HUES48 (cell line): ENCODE measurements around the gene RUFY2.
"Not testable (repeated sequence)": the region's sequence is repeated elsewhere in the genome, so short reads cannot be mapped to it uniquely, and the experiment has no call there.

ENCODE experiments used
- H3K27ac ChIP-seq: one replicate; pipeline ENCODE4 v1.7.0; 2013; ENCODE audit warnings: low read depth, low read length, inconsistent platforms
- H3K27me3 ChIP-seq: 2 replicates; pipeline ENCODE4 v1.6.1; 2013; ENCODE audit warnings: mild to moderate bottlenecking, low read length; ENCODE audit not compliant: control insufficient read depth, insufficient read depth
- H3K36me3 ChIP-seq: 2 replicates; pipeline ENCODE4 v1.6.1; 2013; ENCODE audit warnings: low read length; ENCODE audit not compliant: control insufficient read depth, insufficient read depth
- H3K4me1 ChIP-seq: 2 replicates; pipeline ENCODE4 v1.6.1; 2013; ENCODE audit warnings: mild to moderate bottlenecking, low read length; ENCODE audit not compliant: control insufficient read depth, insufficient read depth
- H3K4me3 ChIP-seq: 2 replicates; pipeline ENCODE4 v1.5.1; 2013; ENCODE audit warnings: mild to moderate bottlenecking, low read depth, low read length
- H3K9ac ChIP-seq: 2 replicates; pipeline ENCODE4 v1.6.1; 2013; ENCODE audit warnings: mild to moderate bottlenecking, low read depth, low read length, moderate library complexity
- H3K9me3 ChIP-seq: 2 replicates; pipeline ENCODE4 v1.6.1; 2013; ENCODE audit warnings: low read length; ENCODE audit not compliant: control insufficient read depth, insufficient read depth

The RUFY2 gene

DNA sequence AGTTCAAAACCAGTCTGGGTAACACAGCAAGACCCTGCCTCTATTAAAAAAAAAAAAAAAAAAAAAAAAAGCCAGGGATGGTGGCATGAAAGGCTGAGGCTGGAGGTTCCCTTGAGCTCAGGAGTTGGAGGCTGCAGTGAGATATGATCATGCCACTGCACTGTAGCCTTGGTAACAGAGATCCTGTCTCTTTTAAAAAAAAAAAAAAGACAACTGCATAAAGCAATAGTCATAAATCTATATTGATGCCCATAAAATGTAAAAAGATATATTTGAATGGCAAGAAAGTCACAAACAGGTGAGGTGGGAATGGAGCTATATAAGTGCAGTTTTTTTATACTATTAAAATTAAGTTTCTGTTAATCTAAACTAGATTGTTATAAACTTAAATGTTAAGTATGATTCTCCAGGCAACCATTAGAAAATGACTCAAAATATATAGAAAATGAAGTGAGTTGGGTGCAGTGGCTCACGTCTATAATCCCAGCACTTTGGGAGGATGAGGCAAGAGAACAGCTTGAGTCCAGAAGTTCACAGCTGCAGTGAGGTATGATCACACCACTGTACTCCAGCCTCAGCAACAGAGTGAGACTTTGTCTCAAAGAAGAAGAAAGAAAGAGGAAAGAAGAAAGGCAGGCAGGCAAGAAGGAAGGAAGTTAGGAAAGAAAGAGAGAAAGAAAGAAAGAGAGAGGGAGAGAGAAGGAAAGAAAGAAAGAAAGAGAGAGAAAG is 88.6 kb downstream of the RUFY2 start:
- H3K9me3 ChIP-seq = peaks cover 11% of the 10 kb centered on the region
- no peak overlapping the region for H3K27ac ChIP-seq

GRCh38 chr10:68315582-68315981 is 91.5 kb downstream of the RUFY2 start:
- no peaks in the 10 kb centered on the region for H3K36me3 ChIP-seq
- H3K27ac ChIP-seq = no peak overlapping the region
- H3K4me3 ChIP-seq = no peak overlapping the region
- no peaks in the 10 kb centered on the region for H3K27me3 ChIP-seq
- H3K4me1 ChIP-seq = no peaks in the 10 kb centered on the region
- peaks cover 11% of the 10 kb centered on the region for H3K9me3 ChIP-seq
- H3K9ac ChIP-seq = no peak overlapping the region

More for the DNA sequence above, 88.6 kb downstream of the RUFY2 start:
- Histone ChIP-seq H3K27me3 (no peaks in the 10 kb centered on the region), H3K4me1 (no peaks in the 10 kb centered on the region), H3K9ac (no peak overlapping the region), H3K36me3 (no peaks in the 10 kb centered on the region), H3K4me3 (no peak overlapping the region)

- not testable (repeated sequence) for H3K4me3 ChIP-seq, H3K9ac ChIP-seq, H3K27ac ChIP-seq, H3K4me1 ChIP-seq, H3K27me3 ChIP-seq, H3K36me3 ChIP-seq
- peaks cover 11% of the 10 kb centered on the region for H3K9me3 ChIP-seq
Observed at GRCh38 chr10:68314930-68315329, 92.1 kb downstream of the RUFY2 start.

- H3K4me3 ChIP-seq = no peak overlapping the region
- H3K9me3 ChIP-seq = no peaks in the 10 kb centered on the region
- H3K9ac ChIP-seq = no peak overlapping the region
- H3K36me3 ChIP-seq = no peaks in the 10 kb centered on the region
- H3K27me3 ChIP-seq = no peaks in the 10 kb centered on the region
- H3K4me1 ChIP-seq = 0 out of 2 replicates have a peak, but pooled peaks cover 6% of the 10 kb centered on the region
- H3K27ac ChIP-seq = no peak overlapping the region
Observed at GRCh38 chr10:68310531-68310930, 96.5 kb downstream of the RUFY2 start.

GRCh38 chr10:68305854-68306253 is 101.2 kb downstream of the RUFY2 start:
- Histone ChIP-seq H3K4me1 (0 out of 2 replicates have a peak, but pooled peaks cover 6% of the 10 kb centered on the region), H3K27ac (no peak overlapping the region), H3K36me3 (no peaks in the 10 kb centered on the region), H3K9me3 (no peaks in the 10 kb centered on the region), H3K4me3 (no peak overlapping the region), H3K27me3 (no peaks in the 10 kb centered on the region), H3K9ac (no peak overlapping the region)

DNA sequence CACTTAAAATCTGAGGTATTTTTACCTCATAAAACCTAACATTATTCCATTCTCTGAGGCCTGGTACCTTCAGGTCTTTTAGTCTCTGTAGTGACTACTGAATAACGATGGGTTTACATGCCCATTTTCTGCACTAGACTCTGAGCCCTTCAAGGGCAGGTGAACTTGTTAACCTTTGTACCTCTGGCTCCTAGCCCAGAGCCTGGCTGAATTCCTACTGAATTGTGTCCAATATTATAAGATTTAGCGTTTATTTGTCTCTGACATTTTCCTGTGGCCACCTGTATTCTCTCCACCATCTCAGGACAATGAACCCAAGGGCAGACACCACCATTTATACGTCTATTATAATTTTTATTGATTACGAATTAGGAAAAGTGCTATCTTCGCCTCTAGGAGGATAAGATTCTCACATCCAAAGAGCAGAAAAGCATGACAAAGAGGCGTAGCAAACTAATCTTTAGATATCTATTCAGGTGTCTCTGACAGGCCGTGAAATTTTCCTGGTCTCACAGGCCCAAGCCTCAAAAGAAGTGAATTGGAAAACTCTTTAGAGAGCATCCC is 103.1 kb downstream of the RUFY2 start:
- H3K4me3 ChIP-seq = no peak overlapping the region
- no peaks in the 10 kb centered on the region for H3K9me3 ChIP-seq
- H3K27ac ChIP-seq = no peak overlapping the region
- no peaks in the 10 kb centered on the region for H3K36me3 ChIP-seq
- H3K4me1 ChIP-seq = 0 out of 2 replicates have a peak, but pooled peaks cover 6% of the 10 kb centered on the region
- H3K27me3 ChIP-seq = no peaks in the 10 kb centered on the region
- no peak overlapping the region for H3K9ac ChIP-seq

DNA sequence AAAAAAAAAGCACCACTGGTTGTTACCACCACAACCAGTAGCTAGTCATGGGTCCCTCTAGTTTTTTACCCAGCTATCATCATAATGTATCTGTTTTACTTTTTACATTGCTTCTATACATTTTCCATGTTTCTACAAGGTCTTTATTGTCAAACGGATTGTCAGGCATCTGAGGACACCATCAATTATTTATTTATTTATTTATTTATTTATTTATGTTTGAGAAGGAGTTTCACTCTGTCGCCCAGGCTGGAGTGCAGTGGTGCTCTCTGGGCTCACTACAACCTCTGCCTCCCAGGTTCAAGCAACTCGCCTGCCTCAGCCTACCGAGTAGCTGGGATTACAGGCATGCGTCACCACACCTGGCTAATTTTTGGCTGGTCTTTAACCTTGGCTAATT is 104.2 kb downstream of the RUFY2 start:
- H3K27ac ChIP-seq = no peak overlapping the region
- 0 out of 2 replicates have a peak, but pooled peaks cover 6% of the 10 kb centered on the region for H3K4me1 ChIP-seq
- H3K36me3 ChIP-seq = no peaks in the 10 kb centered on the region
- no peak overlapping the region for H3K4me3 ChIP-seq
- H3K9ac ChIP-seq = no peak overlapping the region
- H3K9me3 ChIP-seq = no peaks in the 10 kb centered on the region
- no peaks in the 10 kb centered on the region for H3K27me3 ChIP-seq

- Histone ChIP-seq H3K9ac (no peak overlapping the region), H3K36me3 (no peaks in the 10 kb centered on the region), H3K27ac (no peak overlapping the region), H3K27me3 (no peaks in the 10 kb centered on the region), H3K4me3 (no peak overlapping the region), H3K9me3 (no peaks in the 10 kb centered on the region), H3K4me1 (0 out of 2 replicates have a peak, but pooled peaks cover 6% of the 10 kb centered on the region)
Observed at GRCh38 chr10:68302503-68302823, 104.6 kb downstream of the RUFY2 start.

GRCh38 chr10:68301790-68302502 is 105.1 kb downstream of the RUFY2 start:
- Histone ChIP-seq H3K9ac (no peak overlapping the region), H3K27ac (no peak overlapping the region)

GRCh38 chr10:68301301-68301700 is 105.8 kb downstream of the RUFY2 start:
- Histone ChIP-seq H3K9me3 (no peaks in the 10 kb centered on the region), H3K36me3 (no peaks in the 10 kb centered on the region), H3K27ac (no peak overlapping the region), H3K9ac (no peak overlapping the region), H3K4me3 (no peak overlapping the region), H3K27me3 (no peaks in the 10 kb centered on the region), H3K4me1 (0 out of 2 replicates have a peak, but pooled peaks cover 2% of the 10 kb centered on the region)

More at GRCh38 chr10:68301790-68302502, 105.1 kb downstream of the RUFY2 start:
- Histone ChIP-seq H3K36me3 (no peaks in the 10 kb centered on the region), H3K27me3 (no peaks in the 10 kb centered on the region), H3K4me3 (no peak overlapping the region), H3K4me1 (0 out of 2 replicates have a peak, but pooled peaks cover 6% of the 10 kb centered on the region), H3K9me3 (no peaks in the 10 kb centered on the region)
